UCSD-AML1 (cell line): ENCODE measurements around the gene PIGZ.

Source experiments
- DNase-seq: peaks from one replicate; lab custom pipeline; 2025; ENCODE audit not compliant: unreplicated experiment; lab: John Stamatoyannopoulos, UW

PIGZ gene

GRCh38 chr3:196916995-196917394 lies 51.6 kb downstream of the PIGZ start:
- DNase-seq: no peak

DNA sequence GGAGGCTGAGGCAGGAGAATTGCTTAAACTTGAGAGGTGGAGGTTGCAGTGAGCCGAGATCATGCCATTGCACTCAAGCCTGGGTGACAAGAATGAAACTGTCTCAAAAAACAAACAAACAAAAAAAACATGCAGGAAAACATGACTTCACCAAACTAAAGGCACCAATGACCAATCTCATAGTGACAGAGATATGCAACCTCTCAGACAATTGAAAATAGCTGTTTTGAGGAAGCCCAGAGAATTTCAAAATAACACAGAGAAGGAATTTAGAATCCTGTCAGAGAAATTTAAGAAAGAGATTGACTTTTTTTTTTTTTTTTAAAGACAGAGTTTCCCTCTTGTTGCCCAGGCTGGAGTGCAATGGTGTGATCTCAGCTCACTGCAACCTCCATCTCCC lies 52.4 kb downstream of the PIGZ start:
- DNase-seq: no peak

GRCh38 chr3:196915375-196915774 lies 53.3 kb downstream of the PIGZ start:
- DNase-seq: no peak

- DNase-seq: no peak
Measured at GRCh38 chr3:196914866-196915265, 53.8 kb downstream of the PIGZ start.

DNA sequence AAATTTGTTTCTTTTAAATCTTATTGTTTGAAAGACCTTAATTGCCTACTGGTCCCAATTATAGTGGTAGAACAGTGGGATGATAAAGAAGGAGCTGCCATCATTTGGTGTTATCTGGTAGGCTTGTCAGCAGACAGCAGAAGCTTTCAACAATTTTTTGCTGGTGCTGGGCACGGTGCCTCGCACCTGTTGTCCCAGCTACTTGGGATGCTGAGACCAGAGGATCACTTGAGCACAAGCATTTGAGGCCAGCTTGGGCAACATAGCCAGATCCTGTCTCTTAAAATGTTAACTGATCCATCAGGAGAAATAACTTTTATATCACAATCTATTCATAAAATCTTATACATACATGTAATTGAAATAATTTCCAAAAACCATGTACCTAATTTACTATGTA lies 64.9 kb downstream of the PIGZ start:
- DNase-seq: no peak

GRCh38 chr3:196902296-196902695 lies 66.3 kb downstream of the PIGZ start:
- no peak for DNase-seq

- DNase-seq: no peak
Measured at GRCh38 chr3:196901768-196902167, 66.9 kb downstream of the PIGZ start.
